HG03159 (cell line): ENCODE results near the gene ADCY3.
A peak's percentile ranks its signal among the peaks of the same experiment; 100 is the strongest.

ENCODE experiments used
- ATAC-seq: cut with Tn5 transposase; IDR thresholded peaks from one replicate; pipeline ENCODE4 v1.9.1; 2021; ENCODE audit warnings: mild to moderate bottlenecking, moderate library complexity; ENCODE audit not compliant: unreplicated experiment

The ADCY3 gene

DNA sequence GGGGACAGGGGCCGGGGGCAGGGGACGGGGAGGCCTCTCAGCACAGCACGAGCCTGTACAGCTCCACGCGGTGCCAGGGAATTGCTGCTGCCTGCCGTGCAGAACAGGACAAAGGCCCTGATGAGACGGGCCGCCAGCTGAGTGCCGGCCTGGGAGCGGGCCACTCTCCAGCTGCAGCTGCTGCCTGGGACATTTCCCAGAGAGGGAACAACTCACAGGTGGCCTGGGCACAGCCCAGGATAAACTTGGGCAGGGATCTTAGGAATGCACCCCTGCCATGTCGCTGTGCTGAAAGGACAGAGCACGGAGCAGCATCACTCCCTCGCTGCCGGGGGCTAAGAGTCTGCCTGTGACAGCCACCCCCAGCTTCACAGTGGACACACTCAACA is 88.0 kb downstream of the ADCY3 start:
- no peak for ATAC-seq

DNA sequence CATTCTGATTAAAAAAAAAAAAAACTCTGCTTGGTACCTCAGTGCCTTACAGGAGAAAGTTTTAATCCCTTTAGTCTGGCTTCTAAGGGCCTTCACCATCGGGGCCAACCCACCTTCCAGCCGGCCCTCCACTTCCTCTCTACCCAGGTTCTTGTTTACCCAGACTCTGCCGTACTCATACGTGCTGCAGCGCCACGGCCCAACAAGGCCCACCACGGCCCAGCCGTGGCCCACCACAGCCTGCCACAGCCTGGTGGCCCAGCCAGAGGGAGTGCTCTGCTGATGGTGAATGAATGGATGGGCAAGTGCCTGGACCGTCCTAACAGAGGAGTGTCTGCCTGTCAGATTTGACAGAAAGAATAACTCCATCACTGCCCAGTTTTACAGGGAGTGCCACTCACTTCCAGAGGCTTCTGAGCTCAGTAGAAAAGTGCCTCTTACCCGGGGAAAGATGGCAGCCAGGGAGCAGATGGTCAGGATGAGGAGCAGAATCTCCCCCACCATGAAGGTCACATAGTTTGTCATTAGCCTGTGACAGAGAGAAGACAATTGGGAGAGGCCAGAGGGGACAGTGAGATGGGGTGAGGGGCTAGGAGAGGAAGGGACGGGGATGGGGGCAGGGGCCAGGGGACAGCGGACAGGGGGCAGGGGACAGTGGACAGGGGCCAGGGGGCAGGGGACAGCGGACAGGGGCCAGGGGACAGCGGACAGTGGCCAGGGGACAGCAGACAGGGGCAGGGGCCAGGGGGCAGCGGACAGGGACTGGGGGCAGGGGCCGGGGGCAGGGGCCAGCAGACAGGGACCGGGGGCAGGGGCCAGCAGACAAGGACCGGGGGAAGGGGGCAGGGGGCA is 88.6 kb downstream of the ADCY3 start:
- no peak for ATAC-seq

DNA sequence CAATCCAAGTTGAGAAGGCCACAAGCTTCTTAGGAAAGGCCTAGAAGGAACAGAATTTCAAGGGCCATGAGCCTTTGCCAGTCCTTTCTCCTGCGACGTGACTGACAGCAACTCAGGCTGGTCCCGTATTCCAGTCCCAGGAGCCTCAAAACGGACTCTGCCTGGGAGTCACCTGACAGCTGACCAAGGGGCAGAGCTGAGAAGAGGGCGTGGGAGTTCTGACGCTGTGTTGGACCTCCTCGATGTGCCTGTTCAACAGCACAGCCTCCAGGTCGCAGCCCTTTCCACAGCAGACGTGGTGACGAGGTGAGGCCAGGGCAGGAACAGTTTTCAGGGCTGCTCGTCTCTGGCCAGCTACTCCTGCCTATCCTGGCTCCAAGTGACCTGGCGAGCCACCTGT is 89.3 kb downstream of the ADCY3 start:
- ATAC-seq: no peak

DNA sequence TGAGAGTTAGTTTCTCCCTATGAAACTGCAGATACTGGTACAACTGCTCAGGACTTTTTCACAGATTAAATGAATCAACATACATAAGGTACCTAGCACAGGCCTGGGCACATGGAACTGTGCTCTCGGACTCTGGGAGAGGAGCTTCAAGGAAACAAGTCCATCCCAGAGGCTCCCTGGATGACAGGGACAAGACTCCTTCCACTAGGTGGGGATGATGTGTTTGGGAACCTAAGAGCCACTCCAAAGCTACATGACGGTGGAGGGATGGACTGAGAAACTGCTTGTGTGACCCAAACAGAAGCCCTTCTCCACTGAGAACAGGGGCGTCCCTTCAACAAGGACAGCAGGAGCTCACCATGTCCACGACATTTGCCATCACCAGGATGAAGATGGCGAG is 89.7 kb downstream of the ADCY3 start:
- no peak for ATAC-seq

DNA sequence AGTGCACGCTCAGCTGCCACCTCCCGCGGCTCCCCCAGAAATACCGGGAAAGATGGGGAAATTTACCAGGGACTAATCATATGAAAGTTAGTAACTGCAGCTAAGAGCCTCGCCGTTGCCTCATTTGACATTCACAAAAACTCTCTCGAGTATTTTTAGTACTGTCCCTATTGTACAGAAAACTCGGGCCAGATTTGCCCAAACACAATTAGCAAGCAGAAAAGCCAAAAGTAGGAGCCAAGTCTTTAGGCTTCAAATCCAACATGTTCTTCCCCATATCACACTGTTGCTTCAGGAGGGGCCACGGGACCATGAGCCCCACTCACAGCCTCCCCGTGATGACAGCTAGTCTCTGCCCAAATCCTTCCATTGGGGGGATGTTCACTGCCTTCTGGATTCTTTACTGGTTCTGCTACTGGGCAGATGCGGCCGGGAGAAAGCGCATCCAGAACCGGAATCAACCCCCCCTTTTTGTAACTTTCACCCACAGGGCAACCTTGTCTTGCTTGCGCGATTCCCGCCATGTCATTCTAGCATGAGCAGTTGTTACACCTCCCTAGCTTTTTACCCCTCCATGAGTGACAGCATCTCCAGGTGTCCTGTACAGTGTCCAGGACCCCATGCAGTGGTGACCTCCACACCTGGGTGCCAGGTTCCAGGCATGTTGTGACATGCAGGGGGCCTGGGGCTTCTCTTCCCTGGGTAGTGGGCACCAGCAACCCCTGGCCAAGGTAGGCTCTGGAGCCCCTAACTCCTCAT is 91.6 kb downstream of the ADCY3 start:
- ATAC-seq: no peak

DNA sequence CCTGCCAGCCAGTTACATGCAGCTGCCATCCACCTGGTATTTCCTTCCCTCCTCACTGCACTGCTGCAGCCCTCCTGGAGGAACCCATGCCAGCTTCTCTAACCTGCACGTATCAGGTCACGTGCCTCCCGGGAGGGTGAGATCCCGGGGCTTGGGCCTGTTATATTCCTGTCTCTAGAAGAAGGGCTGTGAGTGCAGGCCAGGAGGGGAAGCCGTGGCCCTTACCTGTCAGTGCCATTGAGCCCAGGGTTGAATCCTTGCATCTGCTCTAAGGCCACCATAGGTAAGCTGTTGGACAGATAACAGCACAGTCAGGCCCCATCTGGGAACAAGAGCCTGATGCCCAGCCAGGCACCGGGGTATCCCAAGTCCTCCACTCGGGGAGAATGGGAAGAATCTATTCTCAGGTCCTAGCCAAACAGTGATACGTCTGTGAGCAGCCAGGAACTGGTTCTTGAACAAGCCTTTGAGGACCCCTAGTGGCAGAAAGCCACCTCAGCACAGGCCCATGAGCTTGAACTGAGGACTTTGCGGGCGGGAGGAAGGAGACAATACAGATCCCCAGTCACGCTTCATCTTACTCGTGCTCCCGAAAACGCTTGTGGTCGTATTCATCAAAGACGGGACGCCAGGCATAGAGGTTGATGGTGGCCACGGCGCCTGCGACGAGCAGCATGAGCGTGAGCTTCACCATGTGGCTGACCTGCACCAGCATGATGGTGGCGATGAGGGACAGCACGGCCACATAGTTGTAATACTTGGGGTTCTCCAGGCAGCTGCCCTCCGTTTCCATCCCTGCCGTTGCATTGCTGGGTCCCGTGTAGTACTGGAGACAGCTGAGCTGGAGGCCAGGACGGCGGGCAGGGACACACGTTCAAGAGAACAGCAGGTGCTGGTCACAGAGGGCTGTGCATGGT is 92.5 kb downstream of the ADCY3 start:
- peak; percentile 75 for ATAC-seq

DNA sequence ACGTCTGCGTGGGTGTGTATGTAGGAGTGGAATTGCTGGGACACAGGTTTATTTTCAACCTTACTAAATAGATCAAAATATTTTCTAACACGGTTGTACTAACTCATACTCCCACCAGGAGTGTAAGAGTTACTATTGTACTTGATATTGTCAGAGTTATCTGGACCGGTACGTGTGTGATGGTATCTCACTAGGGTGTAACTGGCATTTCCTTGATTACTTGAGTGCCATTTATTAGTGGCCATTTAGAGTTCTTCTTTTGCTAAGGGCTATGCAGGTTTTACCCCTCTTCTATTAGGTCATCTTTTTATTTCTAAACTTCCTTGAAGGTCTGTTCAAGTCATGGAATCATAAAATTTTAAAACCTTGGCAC is 93.3 kb downstream of the ADCY3 start:
- no peak for ATAC-seq

DNA sequence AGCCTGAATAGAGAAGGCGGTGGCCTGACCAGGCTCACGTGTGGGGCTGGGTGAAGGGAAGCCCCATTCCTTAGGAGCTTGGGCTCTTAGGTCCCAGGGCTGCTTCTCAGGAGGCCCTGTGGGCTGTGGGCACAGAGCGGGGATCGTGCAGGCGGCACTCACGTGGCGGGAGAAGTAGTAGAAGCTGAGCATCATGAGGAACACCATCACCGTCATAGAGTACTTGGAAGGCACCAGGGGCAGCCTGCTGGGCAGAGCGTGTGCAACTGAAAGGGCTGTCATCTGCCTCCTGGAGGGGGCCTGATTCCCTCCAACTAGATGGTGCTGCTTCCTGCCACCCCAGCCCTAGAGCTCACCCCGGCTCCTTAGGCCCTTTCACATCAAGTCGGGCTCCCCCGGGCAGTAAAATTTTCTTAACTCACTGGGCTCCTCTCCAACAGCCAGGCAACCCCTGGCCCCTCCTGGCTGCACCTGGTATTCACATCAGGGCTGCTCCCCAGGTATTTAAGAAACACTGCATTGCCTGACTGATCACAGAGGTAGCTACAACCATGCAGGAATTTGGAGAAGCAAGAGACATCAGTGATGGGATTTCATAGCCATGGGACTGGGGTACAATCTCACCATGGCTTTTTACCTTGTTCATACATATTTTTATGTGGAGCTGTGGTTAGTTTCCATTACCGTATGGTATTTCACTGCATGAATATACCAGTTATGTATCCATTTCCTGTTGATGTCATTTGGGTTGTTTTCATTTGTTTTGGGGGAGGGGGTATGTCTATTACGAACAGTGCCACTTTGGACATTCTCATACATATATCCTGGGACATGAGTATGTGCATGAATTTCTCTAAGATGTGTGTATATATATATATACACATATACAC is 93.9 kb downstream of the ADCY3 start:
- ATAC-seq: no peak

DNA sequence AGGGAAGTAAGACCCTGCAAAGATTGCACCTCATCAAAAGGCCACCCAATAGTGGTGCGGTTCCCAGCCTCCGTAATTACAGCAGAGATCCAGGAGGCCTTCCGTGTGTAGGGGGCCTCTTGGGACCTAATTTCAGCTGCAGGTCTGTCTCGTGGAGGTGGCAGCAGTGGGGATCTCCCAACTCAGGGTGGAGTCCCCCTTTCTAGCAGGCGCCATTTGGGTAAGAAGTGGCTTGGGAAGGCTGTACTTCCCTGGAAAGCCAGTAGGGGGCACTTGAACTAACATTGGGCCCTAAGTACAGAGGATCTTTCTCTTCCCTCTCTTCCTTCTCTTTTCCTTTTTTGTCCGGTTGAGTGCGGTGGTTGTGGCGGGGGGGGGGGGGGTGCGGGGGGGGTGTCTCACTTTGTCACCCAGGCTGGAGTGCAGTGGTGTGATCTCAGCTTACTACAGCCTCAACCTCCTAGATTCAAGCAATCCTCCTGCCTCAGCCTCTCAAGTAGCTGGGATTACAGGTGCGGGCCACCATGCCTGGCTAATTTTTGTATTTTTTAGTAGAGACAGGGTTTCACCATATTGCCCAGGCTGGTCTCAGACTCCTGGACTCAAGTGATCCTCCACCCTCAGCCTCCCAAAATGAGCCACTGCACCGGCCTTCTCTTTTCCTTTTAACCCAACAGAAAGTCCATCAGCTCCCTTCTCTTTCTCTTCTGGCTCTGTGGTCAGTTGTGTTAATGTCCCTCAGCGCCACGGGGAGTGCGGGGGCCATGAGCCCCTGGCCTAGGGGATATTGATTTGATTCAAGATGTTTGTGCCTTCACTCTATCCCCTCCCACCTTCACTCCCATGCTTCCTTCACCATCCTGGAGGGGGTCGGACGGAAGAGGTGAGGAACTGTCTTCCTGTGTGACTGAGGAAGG is 94.8 kb downstream of the ADCY3 start:
- ATAC-seq: no peak

DNA sequence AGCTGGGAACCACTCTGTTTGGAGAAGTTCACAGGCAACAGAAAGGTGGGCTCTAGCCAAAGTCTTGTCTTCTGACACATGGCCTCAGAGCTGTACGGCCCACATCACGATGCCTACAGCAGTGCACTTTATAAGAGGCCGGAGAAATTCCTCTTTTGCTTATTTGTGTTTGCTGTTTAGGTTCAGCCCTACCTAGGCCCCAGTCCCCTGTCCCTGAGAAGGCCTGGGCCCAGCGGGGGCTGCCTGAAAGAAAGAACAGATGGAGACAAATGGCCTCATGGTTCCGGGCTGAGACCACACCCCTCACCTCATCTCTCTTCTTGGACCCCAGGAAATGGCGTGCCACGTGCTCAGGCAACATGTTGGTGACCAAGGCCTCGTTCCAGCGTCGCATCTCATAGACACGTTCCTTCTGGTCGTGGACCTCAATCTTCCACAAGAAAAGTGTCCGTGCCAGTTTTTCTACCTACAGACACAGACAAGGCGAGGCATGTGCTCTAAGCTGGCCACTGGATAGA is 95.9 kb downstream of the ADCY3 start:
- no peak for ATAC-seq

DNA sequence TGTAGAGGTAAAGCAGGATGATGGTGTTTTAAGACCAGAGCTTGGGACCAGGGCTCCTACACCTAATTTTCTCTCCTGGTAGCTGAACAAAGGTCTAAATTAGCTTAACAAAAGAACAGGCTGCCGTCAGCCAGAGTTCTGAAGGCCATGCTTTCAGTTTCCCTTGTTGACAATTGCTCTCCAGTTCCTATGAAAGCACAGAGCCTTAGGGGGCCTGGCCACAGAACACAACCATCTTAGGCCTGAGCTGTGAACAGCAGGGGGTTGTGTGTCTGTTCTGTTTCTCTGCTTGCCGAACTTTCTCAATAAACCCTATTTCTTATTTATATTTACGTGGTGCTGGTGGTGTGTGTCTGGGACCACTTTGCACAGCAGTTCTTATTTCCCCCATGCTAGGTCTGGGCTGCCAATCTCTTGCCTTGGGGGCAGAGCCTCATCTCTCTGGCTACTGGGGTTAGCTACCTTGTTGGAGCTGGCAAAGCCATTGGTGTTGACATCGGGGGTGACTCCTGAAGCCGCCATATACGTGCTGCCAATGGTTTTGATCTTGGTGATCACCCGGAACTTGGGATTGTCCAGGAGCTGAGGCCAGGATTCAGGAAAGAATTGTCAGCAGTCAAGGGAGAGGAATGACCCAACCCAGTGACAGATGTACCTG is 97.9 kb downstream of the ADCY3 start:
- ATAC-seq: no peak

DNA sequence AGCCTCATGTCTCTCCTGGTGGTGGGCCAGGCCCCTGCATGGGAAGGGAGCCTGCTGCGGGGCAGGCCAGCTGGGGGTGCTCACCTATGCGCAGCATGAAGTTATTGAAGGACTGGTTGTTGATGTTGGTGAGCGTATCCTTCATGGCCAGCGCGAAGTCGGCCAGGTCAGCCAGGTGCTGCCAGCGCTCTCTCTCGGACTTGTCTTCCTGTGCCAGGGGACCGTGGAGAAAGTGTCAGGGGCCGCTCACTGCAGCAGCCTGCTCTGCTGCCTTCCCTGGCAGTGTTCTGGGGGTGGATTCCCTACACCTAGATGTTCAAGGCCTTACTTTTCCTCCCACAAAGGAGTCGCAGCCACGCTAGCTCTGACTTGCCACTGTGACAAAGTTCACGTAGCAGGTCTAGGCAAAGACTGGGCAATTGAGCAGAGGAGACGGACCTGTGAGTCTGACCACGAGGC is 98.6 kb downstream of the ADCY3 start:
- no peak for ATAC-seq

DNA sequence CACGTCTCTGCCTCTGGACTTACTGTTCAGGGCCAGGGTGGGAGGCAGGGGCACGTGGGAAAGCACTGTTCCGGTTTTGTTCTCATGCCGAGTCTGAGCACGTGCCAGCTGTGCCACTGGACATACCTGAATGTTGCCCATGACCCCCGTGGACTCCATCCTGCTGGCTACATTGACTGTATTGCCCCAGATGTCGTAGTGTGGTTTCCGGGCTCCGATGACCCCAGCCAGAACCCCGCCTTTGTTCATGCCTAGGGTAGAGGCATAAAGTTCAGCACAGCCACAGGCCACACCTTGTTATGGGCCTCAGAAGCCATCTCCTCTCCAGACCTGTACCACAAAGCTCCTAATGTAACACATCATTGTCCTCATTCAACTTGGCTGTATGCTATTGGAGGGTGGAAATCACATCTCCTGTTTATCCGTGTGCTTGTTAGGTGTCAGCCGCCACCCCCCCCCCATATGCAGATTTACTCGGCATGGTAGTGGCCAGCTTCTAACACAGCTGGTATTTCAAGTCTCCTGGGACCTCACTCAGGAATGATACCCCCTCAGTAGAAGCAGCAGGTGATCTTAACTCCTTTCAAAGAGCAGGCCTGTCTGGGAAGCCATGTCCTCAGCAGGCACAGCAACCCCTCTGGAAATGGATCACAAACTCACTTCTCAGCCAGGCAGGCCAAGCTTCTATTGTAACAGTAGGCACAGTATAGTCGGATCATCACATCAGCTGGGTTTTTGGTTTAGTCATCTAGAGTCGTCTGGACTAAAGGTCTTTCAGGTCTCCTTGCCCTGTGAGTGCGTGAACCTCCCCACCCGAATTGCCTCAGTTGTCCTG is 99.2 kb downstream of the ADCY3 start:
- ATAC-seq: no peak

DNA sequence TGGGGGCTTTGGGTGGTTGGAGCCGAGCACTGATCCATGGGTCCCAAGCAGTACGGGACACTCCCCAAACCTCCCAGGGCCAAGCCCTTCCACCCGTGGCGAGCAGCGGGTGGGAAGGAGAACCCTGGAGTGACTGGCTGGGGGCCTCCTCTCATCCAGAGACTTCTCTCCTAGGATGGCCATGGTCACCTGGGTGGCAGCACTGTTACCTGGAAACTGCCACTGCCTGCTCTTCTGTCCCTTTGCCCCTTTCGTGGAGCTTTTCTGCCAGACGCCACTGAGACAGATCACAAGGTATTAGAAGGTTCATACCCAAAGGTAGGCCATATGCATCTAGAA is 99.9 kb downstream of the ADCY3 start:
- ATAC-seq: no peak

DNA sequence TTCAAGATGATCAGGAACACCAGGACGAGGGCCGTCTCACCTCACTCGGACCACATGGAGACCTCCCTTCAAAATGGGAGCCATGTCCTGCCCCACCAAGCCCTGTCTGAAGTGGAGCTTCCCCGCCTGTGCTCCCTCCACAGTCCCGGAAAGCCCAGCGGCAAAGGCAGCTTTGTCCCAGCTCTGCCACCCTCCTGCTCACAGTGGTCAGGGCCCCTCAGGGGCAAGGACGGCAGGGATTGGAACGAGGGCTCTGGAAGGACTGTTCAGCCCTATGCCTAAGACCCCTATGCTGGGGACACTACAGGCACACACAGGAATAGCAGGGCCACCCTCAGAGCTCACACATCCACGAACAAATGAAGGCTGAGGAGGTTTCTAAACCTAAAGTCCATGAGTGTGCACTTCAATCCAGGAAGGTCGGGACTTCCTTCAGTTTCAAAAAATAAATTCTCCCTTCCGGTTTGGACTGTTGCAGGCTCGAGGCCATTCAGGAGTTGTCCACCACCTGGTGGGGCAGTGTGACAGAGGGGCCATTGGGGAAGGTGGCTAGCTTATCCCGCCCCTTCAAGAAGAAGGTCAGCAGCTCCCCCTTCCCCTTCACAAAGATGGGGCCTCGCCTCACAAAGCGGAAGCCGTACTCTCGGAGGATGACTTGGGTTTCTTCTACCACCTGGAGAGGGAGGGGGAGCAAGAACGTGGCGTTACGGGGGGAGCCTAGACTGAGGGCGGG is 100.4 kb downstream of the ADCY3 start:
- no peak for ATAC-seq

DNA sequence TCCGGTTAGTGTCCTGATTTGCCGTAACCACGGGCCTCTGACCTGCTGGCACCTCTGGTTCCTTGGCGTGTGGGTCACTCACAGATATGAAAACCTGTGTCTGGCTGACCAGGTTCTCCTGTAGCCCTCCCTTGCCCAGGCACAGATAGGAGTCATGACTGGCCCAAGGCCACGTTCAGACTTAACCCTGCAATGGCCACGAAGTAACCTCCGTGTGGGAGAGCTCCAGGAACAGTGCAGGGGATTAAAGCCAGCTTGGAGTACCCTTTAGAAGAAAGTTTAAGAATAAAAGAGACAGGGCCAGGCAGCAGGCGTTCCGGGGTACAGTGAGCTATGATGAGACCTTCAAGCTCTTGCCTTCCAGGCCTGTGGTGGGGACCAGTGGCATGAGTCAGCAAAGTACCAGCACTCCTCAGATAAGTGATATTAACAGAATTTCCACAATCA is 101.3 kb downstream of the ADCY3 start:
- no peak for ATAC-seq

DNA sequence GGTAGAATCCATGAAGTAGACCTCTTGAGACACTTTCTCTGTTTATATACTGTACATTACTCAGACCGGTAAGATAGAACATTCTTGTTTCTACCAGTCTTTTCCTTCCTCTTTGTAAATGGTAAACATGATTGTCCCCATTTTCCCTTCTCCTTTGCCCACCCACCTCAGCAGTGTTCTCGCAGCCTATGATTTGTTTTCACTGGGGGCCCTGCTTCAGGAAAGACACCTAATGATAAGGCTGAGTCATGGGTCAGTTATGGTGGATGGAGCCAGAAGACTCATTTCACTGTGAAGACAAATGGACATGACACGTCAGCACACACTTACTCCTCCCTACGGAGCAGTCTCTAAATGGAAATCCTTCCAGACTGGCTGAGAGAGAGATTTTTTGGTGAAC is 103.2 kb downstream of the ADCY3 start:
- ATAC-seq: no peak
